Activated CD4-positive, alpha-beta T cell treated with anti-CD3 and anti-CD28 coated beads for 36 hours (primary cell): ENCODE results near the gene LRRC3. TPM values are rescaled to one million over a fixed set of nuclear protein-coding genes. Genes with fewer than 3 reads are reported as not detected.
"Not testable (repeated sequence)": the region's sequence is repeated elsewhere in the genome, so short reads cannot be mapped to it uniquely, and the experiment has no call there.

ENCODE experiments used
- ATAC-seq: fragments of 200-7000 bp; cut with Tn5 transposase; one replicate; pipeline ENCODE4 v1.10.0; 2021; ENCODE audit warnings: mild to moderate bottlenecking, moderate library complexity
- CTCF ChIA-PET: fragments of 350-600 bp; sonication (Branson Sonifier 250); formaldehyde crosslinking; loops from one replicate; lab custom pipeline; 2021; ENCODE audit warnings: antibody characterized with exemption; lab: Charles Lee
- POLR2A ChIA-PET: fragments of 350-600 bp; sonication (Branson Sonifier 250); formaldehyde crosslinking; loops from one replicate; lab custom pipeline; 2021; ENCODE audit warnings: antibody characterized with exemption, inconsistent platforms; lab: Charles Lee
- DNase-seq: peaks from one replicate; pipeline ENCODE4 v3.0.0-alpha.2; 2020
- H3K27ac Mint-ChIP-seq: one replicate; pipeline ENCODE4 v1.8.0; 2021; ENCODE audit warnings: mixed read lengths
- H3K27me3 Mint-ChIP-seq: one replicate; pipeline ENCODE4 v1.8.0; 2021; ENCODE audit warnings: mixed read lengths
- H3K36me3 Mint-ChIP-seq: one replicate; pipeline ENCODE4 v1.8.0; 2021; ENCODE audit warnings: low read depth, mixed read lengths
- H3K4me1 Mint-ChIP-seq: one replicate; pipeline ENCODE4 v1.8.0; 2021; ENCODE audit warnings: mixed read lengths
- H3K4me3 Mint-ChIP-seq: one replicate; pipeline ENCODE4 v1.8.0; 2021; ENCODE audit warnings: mild to moderate bottlenecking, moderate library complexity, mixed read lengths
- H3K9me3 Mint-ChIP-seq: one replicate; pipeline ENCODE4 v1.8.0; 2021; ENCODE audit warnings: low read depth, mixed read lengths
- intact Hi-C, 2 experiments: fragments of 100-400 bp; cut with DNase I in 1 of 2; cut with micrococcal nuclease in 1 of 2; formaldehyde crosslinking; loops; one replicate each; pipeline versions ENCODE4 v1.14.2 to v1.15.1; 2022 to 2024; cut with DNase I, micrococcal nuclease
- total RNA-seq, 2 experiments: library from RNA; stranded (reverse); gene quantifications; one replicate each; pipeline ENCODE4 v1.2.3, GENCODE V29; 2021

LRRC3 gene
- total RNA-seq, 2 experiments from 2014 or later: 2.7 to 2.9 TPM

DNA sequence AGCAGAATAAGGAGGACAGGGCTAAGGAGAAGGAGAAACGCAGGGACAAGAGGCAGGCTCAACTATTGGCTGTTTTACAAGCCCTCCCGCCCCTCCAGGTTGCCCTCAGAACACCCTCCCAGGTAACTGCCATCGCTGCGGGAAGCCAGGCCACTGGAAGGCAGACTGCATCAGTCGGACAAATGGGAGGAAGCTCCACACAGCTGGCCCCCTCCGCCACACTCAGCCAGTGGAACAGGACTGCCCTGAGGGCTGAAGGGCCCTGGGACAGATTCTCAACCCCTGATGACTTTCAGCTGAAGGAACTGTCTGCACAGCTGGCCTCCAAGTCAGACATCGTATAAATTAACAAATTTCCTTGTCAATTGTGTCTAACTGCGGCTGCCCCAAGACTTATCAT lies 21.8 kb downstream of the LRRC3 start:
- ATAC-seq: no peak
- H3K36me3 Mint-ChIP-seq: no peaks in the 10 kb centered on the region

GRCh38 chr21:44477712-44478111 lies 22.4 kb downstream of the LRRC3 start:
- Mint-ChIP-seq H3K4me1 (peaks cover 3% of the 10 kb centered on the region), H3K9me3 (no peaks in the 10 kb centered on the region), H3K27me3 (no peaks in the 10 kb centered on the region), H3K36me3 (no peaks in the 10 kb centered on the region), H3K4me3 (no peak overlapping the region), H3K27ac (no peak overlapping the region)
- CTCF ChIA-PET: interaction anchor here (0.6 to 0.7 kb wide), 3 partner anchors 16 to 536 kb away, joined by 3 to 4 read pairs (median 4); no protein-coding TSS in a partner anchor
- POLR2A ChIA-PET: no interaction called here
- no peak for ATAC-seq
- intact Hi-C loops: loop anchor here in 1 of 2 experiments (2.0 kb wide), 1 partner anchor 139 kb away; the partner anchor contains the start of gene CFAP410
- no peak for DNase-seq

More for the DNA sequence above, 21.8 kb downstream of the LRRC3 start:
- ChIA-PET POLR2A (no interaction called here), CTCF (interaction anchor here (0.7 kb wide), 3 partner anchors 17 to 536 kb away, joined by 4 read pairs; no protein-coding TSS in a partner anchor)
- Mint-ChIP-seq H3K4me3 (no peak overlapping the region), H3K27me3 (no peaks in the 10 kb centered on the region), H3K27ac (no peak overlapping the region), H3K9me3 (no peaks in the 10 kb centered on the region), H3K4me1 (peaks cover 3% of the 10 kb centered on the region)
- no peak for DNase-seq
- intact Hi-C loops: no loop called here

- Mint-ChIP-seq H3K9me3 (no peaks in the 10 kb centered on the region), H3K4me3 (no peak overlapping the region), H3K36me3 (no peaks in the 10 kb centered on the region), H3K27ac (no peak overlapping the region), H3K4me1 (peaks cover 3% of the 10 kb centered on the region), H3K27me3 (no peaks in the 10 kb centered on the region)
- POLR2A ChIA-PET: no interaction called here
- intact Hi-C loops: loop anchor here in 1 of 2 experiments (2.0 kb wide), 1 partner anchor 139 kb away; the partner anchor contains the start of gene CFAP410
- DNase-seq (no peak), ATAC-seq (no peak)
- CTCF ChIA-PET: interaction anchor here (0.6 to 0.7 kb wide), 2 partner anchors 16 to 334 kb away, joined by 3 to 4 read pairs; no protein-coding TSS in a partner anchor
Observed at GRCh38 chr21:44478124-44478800, 23.0 kb downstream of the LRRC3 start.

GRCh38 chr21:44478801-44479167 lies 23.5 kb downstream of the LRRC3 start:
- H3K9me3 Mint-ChIP-seq: no peaks in the 10 kb centered on the region
- ATAC-seq (no peak), DNase-seq (no peak)
- intact Hi-C loops: loop anchor here in 1 of 2 experiments (2.0 kb wide), 1 partner anchor 140 kb away; the partner anchor contains the start of gene CFAP410
- no peak overlapping the region for H3K27ac Mint-ChIP-seq
- CTCF ChIA-PET: no interaction called here
- no peak overlapping the region for H3K4me3 Mint-ChIP-seq
- POLR2A ChIA-PET: no interaction called here
- no peaks in the 10 kb centered on the region for H3K27me3 Mint-ChIP-seq
- H3K36me3 Mint-ChIP-seq: no peaks in the 10 kb centered on the region
- H3K4me1 Mint-ChIP-seq: peaks cover 3% of the 10 kb centered on the region

DNA sequence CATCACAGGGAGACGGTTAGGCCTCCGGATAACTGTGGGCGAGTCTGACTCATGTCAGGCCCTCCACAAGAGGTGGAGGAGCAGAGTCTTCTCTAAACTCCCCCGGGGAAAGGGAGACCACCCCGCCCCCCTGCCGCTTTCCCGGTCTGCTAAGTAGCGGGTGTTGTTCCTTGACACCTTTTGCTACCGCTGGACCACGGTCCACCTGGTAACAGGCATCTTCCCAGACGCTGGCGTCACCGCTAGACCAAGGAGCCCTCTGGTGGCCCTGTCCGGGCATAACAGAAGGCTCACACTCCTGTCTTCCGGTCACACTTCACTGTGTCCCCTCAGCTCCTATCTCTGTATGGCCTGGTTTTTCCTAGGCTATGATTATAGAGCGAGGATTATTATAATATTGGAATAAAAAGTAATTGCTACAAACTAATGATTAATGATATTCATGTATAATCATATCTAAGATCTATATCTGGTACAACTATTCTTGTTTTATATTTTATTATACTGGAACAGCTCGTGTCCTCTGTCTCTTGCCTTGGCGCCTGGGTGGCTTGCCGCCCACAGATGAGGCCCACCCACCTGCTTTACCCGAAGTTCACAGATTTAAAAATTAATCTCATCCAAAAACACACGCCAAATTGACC lies 24.4 kb downstream of the LRRC3 start:
- H3K27me3 Mint-ChIP-seq, H3K4me3 Mint-ChIP-seq, ATAC-seq, H3K27ac Mint-ChIP-seq, H3K4me1 Mint-ChIP-seq, H3K9me3 Mint-ChIP-seq, POLR2A ChIA-PET, H3K36me3 Mint-ChIP-seq: not testable (repeated sequence)
- CTCF ChIA-PET: interaction anchor here (0.7 to 1.4 kb wide), 4 partner anchors 10 to 263 kb away, joined by 3 to 7 read pairs (median 3); no protein-coding TSS in a partner anchor
- DNase-seq: peak; percentile 65
- intact Hi-C loops: loop anchor here in 1 of 2 experiments (2.0 kb wide), 1 partner anchor 141 kb away; the partner anchor contains the start of gene CFAP410

GRCh38 chr21:44480200-44481053 lies 25.1 kb downstream of the LRRC3 start:
- H3K36me3 Mint-ChIP-seq: no peaks in the 10 kb centered on the region
- ATAC-seq (no peak), DNase-seq (no peak)
- H3K27me3 Mint-ChIP-seq: no peaks in the 10 kb centered on the region
- POLR2A ChIA-PET: no interaction called here
- intact Hi-C loops: no loop called here
- no peak overlapping the region for H3K27ac Mint-ChIP-seq
- no peak overlapping the region for H3K4me3 Mint-ChIP-seq
- H3K4me1 Mint-ChIP-seq: peaks cover 3% of the 10 kb centered on the region
- H3K9me3 Mint-ChIP-seq: no peaks in the 10 kb centered on the region
- CTCF ChIA-PET: interaction anchor here (0.7 to 1.4 kb wide), 5 partner anchors 9 to 313 kb away, joined by 3 to 7 read pairs (median 3); no protein-coding TSS in a partner anchor

DNA sequence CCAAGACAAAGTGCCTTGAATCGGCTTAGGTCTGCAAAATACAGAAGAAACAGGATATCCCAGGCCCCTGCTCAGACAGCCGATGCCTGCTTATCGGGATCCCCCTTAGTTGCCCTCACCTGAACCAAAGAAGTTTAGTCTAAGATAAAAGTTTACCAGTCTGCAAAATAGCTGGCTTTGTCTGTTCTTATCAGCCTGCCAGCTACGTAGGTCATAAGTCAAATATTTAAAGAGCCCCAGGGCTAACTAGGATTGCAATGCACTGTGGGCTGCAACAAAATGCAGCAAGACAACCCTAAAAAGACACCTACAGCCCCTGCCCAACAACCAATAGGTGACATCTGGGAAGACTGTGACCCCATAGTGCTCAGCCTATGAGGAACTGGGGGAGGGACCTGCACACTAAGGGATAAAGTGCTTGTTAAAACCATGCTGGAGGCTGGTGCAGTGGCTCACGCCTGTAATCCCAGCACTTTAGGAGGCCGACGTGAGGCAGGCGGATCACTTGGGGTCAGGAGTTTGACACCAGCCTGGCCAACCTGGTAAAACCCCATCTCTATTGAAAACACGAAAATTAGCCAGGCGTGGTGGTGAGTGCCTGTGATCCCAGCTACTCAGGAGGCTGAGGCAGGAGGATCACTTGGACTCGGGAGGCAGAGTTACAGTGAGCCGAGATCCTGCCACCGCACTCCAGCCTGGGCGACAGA lies 27.4 kb downstream of the LRRC3 start:
- DNase-seq: no peak
- Mint-ChIP-seq H3K27me3 (no peaks in the 10 kb centered on the region), H3K27ac (no peak overlapping the region), H3K36me3 (no peaks in the 10 kb centered on the region), H3K4me3 (no peak overlapping the region), H3K9me3 (no peaks in the 10 kb centered on the region), H3K4me1 (peaks cover 8% of the 10 kb centered on the region)
- intact Hi-C loops: no loop called here
- CTCF ChIA-PET: interaction anchor here (1.0 to 1.1 kb wide), 2 partner anchors 75 to 127 kb away, joined by 3 read pairs; no protein-coding TSS in a partner anchor
- ATAC-seq: no peak
- POLR2A ChIA-PET: no interaction called here

DNA sequence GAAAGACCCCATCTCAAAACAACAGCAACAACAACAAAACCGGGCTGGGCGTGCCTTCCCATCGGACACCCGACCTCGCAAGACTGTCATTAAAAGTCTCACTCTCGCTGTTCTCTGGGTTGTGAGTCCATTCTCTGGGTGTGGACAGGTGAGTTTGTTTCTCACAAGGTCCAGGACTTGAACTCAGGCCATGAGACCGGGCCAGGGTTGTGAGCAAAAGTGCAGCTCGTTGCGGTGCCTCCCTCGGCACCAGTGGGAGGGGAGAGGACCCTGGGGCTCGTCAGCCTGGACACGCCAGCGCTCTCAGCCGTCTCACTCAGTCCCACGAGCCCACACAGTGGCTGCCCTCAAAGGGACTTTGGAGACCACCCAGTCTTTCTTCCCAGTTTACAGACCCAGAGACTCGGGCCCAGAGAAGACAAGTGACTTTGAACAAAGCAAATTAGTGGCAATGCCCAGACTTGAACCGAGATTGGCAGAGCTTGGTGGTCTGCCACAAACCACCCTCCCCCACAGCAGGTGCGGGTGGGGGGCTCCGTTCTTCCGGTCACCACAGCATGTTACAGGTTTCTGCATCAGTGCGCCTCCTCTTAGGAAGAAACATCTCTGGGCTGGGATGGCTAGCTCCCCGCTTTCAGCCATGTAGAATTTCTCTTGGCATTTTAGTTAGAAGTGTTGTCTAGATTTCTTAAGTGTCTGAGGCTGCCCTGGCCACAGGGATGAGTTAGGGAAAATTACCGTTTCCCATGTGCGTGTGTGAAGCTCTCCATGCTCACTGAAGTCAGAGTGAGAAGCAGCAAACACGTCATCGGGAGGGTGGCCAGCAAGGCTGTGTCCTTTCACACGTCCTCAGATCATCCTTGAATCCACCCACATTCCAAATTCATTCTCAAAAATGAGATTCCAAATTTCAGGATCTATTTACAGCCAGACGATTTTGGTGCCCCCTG lies 28.3 kb downstream of the LRRC3 start:
- H3K4me3 Mint-ChIP-seq: no peak overlapping the region
- POLR2A ChIA-PET: interaction anchor here (0.6 kb wide), 1 partner anchor 225 kb away, joined by 4 read pairs; no protein-coding TSS in a partner anchor
- peaks cover 8% of the 10 kb centered on the region for H3K4me1 Mint-ChIP-seq
- H3K27ac Mint-ChIP-seq: no peak overlapping the region
- H3K36me3 Mint-ChIP-seq: no peaks in the 10 kb centered on the region
- DNase-seq (no peak), ATAC-seq (no peak)
- H3K27me3 Mint-ChIP-seq: no peaks in the 10 kb centered on the region
- H3K9me3 Mint-ChIP-seq: no peaks in the 10 kb centered on the region
- CTCF ChIA-PET: interaction anchor here (0.8 to 1.0 kb wide), 2 partner anchors 12 to 185 kb away, joined by 3 read pairs; no protein-coding TSS in a partner anchor
- intact Hi-C loops: no loop called here

DNA sequence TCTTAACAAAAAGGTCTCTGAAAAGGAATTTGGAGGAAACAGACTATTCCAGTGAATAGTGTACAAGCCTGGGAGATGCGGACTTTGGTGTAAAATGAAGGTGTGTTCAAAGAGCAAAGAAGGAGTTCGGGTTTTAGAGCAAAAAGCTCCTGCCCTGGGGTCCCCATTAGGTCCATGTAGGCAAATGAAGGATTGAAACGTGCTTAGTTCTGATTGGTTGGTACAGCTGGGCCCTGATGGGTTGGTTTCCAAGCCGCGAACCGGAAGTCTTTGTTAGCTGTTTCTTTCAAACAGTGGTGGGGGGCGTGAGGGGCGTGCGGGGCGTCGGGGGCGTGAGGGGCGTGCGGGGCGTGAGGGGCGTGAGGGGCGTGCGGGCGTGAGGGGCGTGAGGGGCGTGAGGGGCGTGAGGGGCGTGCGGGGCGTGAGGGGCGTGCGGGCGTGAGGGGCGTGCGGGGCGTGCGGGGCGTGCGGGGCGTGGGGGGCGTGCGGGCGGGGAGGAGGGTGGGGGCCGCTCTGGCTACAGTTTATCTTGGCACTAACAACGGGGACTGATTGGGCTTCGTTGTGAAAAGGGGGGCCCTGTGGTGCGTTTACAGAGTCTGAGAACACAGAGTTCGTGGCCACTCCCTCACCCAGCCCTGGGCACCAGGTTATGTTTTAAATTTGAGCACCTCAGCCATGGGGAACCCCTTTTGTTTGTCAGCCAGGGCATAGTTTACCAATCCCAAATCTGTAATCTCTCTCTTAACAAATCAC lies 29.4 kb downstream of the LRRC3 start:
- intact Hi-C loops: loop anchor here in 1 of 2 experiments (5.0 kb wide), 2 partner anchors 182 to 472 kb away; partner anchors contain the start of genes PFKL and TRAPPC10
- Mint-ChIP-seq H3K36me3 (no peaks in the 10 kb centered on the region), H3K9me3 (no peaks in the 10 kb centered on the region), H3K4me1 (peaks cover 5% of the 10 kb centered on the region), H3K27me3 (no peaks in the 10 kb centered on the region), H3K27ac (no peak overlapping the region), H3K4me3 (no peak overlapping the region)
- ATAC-seq (no peak), DNase-seq (no peak)
- ChIA-PET POLR2A (no interaction called here), CTCF (interaction anchor here (0.8 to 1.0 kb wide), 2 partner anchors 11 to 186 kb away, joined by 3 read pairs; no protein-coding TSS in a partner anchor)
